GOT3 (cell line): ENCODE results near the gene ZNF277.
"Not testable (repeated sequence)": the region's sequence is repeated elsewhere in the genome, so short reads cannot be mapped to it uniquely, and the experiment has no call there.

Source experiments
- DNase-seq: peaks from one replicate; lab custom pipeline; 2025; ENCODE audit warnings: mixed read lengths; lab: John Stamatoyannopoulos, UW

Gene ZNF277

GRCh38 chr7:112292162-112292561 lies 85.7 kb downstream of the ZNF277 start:
- DNase-seq = no peak

- DNase-seq = no peak
Observed at GRCh38 chr7:112293416-112293815, 86.9 kb downstream of the ZNF277 start.

GRCh38 chr7:112296432-112296831 lies 89.9 kb downstream of the ZNF277 start:
- DNase-seq = no peak

GRCh38 chr7:112297681-112298080 lies 91.2 kb downstream of the ZNF277 start:
- no peak for DNase-seq

- no peak for DNase-seq
Observed at GRCh38 chr7:112298543-112299100, 92.1 kb downstream of the ZNF277 start.

- no peak for DNase-seq
Observed at GRCh38 chr7:112300072-112300471, 93.6 kb downstream of the ZNF277 start.

- DNase-seq = no peak
Observed at GRCh38 chr7:112300831-112301407, 94.4 kb downstream of the ZNF277 start.

GRCh38 chr7:112302566-112302965 lies 96.1 kb downstream of the ZNF277 start:
- DNase-seq = no peak

GRCh38 chr7:112306903-112307302 lies 100.4 kb downstream of the ZNF277 start:
- DNase-seq = no peak

- DNase-seq = no peak
Observed at GRCh38 chr7:112307506-112307905, 101.0 kb downstream of the ZNF277 start.

GRCh38 chr7:112308974-112309373 lies 102.5 kb downstream of the ZNF277 start:
- DNase-seq = no peak

- not testable (repeated sequence) for DNase-seq
Observed at GRCh38 chr7:112316803-112317202, 110.3 kb downstream of the ZNF277 start.

- no peak for DNase-seq
Observed at GRCh38 chr7:112322070-112322469, 115.6 kb downstream of the ZNF277 start.

GRCh38 chr7:112327566-112327965 lies 121.1 kb downstream of the ZNF277 start:
- no peak for DNase-seq

GRCh38 chr7:112331492-112331891 lies 125.0 kb downstream of the ZNF277 start:
- no peak for DNase-seq

GRCh38 chr7:112334366-112334765 lies 127.9 kb downstream of the ZNF277 start:
- no peak for DNase-seq

- DNase-seq = no peak
Observed at GRCh38 chr7:112336261-112336660, 129.8 kb downstream of the ZNF277 start.

- no peak for DNase-seq
Observed at GRCh38 chr7:112336936-112337576, 130.6 kb downstream of the ZNF277 start.

GRCh38 chr7:112337892-112338291 lies 131.4 kb downstream of the ZNF277 start:
- DNase-seq = no peak

- no peak for DNase-seq
Observed at GRCh38 chr7:112338786-112339185, 132.3 kb downstream of the ZNF277 start.

GRCh38 chr7:112341464-112341863 lies 135.0 kb downstream of the ZNF277 start:
- no peak for DNase-seq

GRCh38 chr7:112346381-112347060 lies 140.0 kb downstream of the ZNF277 start:
- no peak for DNase-seq

- DNase-seq = no peak
Observed at GRCh38 chr7:112347088-112347487, 140.6 kb downstream of the ZNF277 start.
